Measurements from ENCODE around the gene BCAT1. TPM values are rescaled to one million over a fixed set of nuclear protein-coding genes. Genes with fewer than 3 reads are reported as not detected.

The BCAT1 gene
- total and polyA plus RNA-seq, 9 of the 15 experiments (the other 6 are each of a cell fraction or from before 2014, with no cell fraction given) = 38.5 to 157 (median 66.8) TPM

DNA sequence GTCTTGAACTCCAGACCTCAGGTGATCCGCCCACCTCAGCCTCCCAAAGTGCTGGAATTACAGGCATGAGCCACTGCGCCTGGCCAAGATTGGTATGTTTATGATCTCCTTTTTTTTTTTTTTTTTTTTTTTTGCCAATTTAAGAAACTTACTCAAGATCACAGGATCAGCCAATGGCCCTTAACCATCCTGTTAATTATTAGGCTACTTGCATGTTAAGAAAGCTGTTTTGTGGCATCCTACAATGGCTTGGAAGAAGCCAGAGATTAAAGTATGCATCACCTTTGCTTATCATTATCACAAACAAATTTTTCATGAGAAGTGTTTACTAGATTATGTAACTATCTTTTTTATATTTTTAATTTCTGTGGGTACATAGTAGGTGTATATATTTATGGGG lies 140.2 kb downstream of the BCAT1 start:
- H3K9me1 ChIP-seq (ENCODE audit: control insufficient read depth, insufficient read depth, low read length) = no peaks in the 10 kb centered on the region
- ChIA-PET POLR2A (interaction anchor here (0.6 kb wide), 1 partner anchor 9 kb away, joined by 4 read pairs; no protein-coding TSS in a partner anchor), CTCF (ENCODE audit: low intra/inter-chr PET ratio) (no interaction called here)
- TF ChIP-seq, protein P1, sequence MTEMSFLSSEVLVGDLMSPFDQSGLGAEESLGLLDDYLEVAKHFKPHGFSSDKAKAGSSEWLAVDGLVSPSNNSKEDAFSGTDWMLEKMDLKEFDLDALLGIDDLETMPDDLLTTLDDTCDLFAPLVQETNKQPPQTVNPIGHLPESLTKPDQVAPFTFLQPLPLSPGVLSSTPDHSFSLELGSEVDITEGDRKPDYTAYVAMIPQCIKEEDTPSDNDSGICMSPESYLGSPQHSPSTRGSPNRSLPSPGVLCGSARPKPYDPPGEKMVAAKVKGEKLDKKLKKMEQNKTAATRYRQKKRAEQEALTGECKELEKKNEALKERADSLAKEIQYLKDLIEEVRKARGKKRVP (CRISPR knock-in tag; IDR thresholded peaks at IDR 0.05) = no peak
- TF ChIP-seq KHSRP (IDR thresholded peaks at IDR 0.05) (no peak), MYBL2 (IDR thresholded peaks at IDR 0.05; ENCODE audit: low read depth) (no peak), MYBL2 (CRISPR knock-in tag; IDR thresholded peaks at IDR 0.05; ENCODE audit: borderline replicate concordance) (no peak), GTF2A2 (tag; IDR thresholded peaks at IDR 0.05) (no peak), EP400 (IDR thresholded peaks at IDR 0.05) (no peak), BRD9 (IDR thresholded peaks at IDR 0.05; ENCODE audit: low read depth, partially characterized antibody) (no peak), CSDE1 (IDR thresholded peaks at IDR 0.05) (no peak), NONO (IDR thresholded peaks at IDR 0.05; ENCODE audit: low read depth in 2 of 2, low read length in 1 of 2) (no peak), POLR2AphosphoS5 (IDR thresholded peaks at IDR 0.05; ENCODE audit: control insufficient read depth, insufficient read depth, low read depth, low read length) (no peak), ZSCAN32 (CRISPR knock-in tag; IDR thresholded peaks at IDR 0.05) (no peak), HEY1 (CRISPR knock-in tag; IDR thresholded peaks at IDR 0.05; ENCODE audit: borderline replicate concordance) (no peak)
- TF ChIP-seq, protein P2, sequence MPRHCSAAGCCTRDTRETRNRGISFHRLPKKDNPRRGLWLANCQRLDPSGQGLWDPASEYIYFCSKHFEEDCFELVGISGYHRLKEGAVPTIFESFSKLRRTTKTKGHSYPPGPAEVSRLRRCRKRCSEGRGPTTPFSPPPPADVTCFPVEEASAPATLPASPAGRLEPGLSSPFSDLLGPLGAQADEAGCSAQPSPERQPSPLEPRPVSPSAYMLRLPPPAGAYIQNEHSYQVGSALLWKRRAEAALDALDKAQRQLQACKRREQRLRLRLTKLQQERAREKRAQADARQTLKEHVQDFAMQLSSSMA (CRISPR knock-in tag; IDR thresholded peaks at IDR 0.05) = no peak
- H3K27me3 ChIP-seq (ENCODE audit: control insufficient read depth in 2 of 2, insufficient read depth in 2 of 2, low read length in 2 of 2) = no peaks in the 10 kb centered on the region
- H4K20me1 ChIP-seq (replicated peaks; ENCODE audit: control insufficient read depth, insufficient read depth, low read length) = no peaks in the 10 kb centered on the region
- H3K4me1 ChIP-seq (replicated peaks in 1 of 2; ENCODE audit: control insufficient read depth in 2 of 2, insufficient read depth in 2 of 2, low read length in 2 of 2) = no peaks in the 10 kb centered on the region
- H2AFZ ChIP-seq (ENCODE audit: low read depth, low read length) = no peak overlapping the region
- no peak overlapping the region for H3K4me2 ChIP-seq (ENCODE audit: insufficient read depth, low read length)
- intact Hi-C loops (cut with micrococcal nuclease) = no loop called here
- ATAC-seq (no peak), FAIRE-seq (no peak), DNase-seq (ENCODE audit: extremely low read depth in 1 of 4, low spot score in 3 of 4) (no peak)
- no peaks in the 10 kb centered on the region for H3K79me2 ChIP-seq (ENCODE audit: control insufficient read depth, insufficient read depth, low read length)
- no peak overlapping the region for H3K27ac ChIP-seq (ENCODE audit: extremely low read depth, low read depth, low read length)
- H3K9ac ChIP-seq (ENCODE audit: insufficient read depth in 1 of 2, low read depth in 2 of 2, low read length in 2 of 2) = no peak overlapping the region
- H3K4me3 ChIP-seq = no peak overlapping the region
- 0 out of 2 replicates have a peak, but pooled peaks cover under 1% of the 10 kb centered on the region for H3K9me3 ChIP-seq (replicated peaks; ENCODE audit: control insufficient read depth, insufficient read depth, low read depth, low read length)
- no peaks in the 10 kb centered on the region; the same call in 2 of the 3 replicates for H3K36me3 ChIP-seq (ENCODE audit: control insufficient read depth, insufficient read depth, low read length)
- in situ Hi-C loops (cut with MboI) = no loop called here
- 50% methylated on average over 1 of the region's 2 CpGs for WGBS (ENCODE audit: insufficient coverage, low coverage, missing lambda C conversion rate)
- no TSS peak for BruUV-seq (replicated peaks)
